Endothelial cell of umbilical vein (primary cell): ENCODE data around the gene ELMO2.

Experiments
- CTCF ChIP-seq, 2 donors: IDR thresholded peaks; 1 replicate in 1 of 2; 2 replicates in 1 of 2; pipeline ENCODE4 v1.5.1; 2011; ENCODE audit warnings: low read length in 2 of 2, mild to moderate bottlenecking in 2 of 2, moderate library complexity in 2 of 2, control low read depth in 1 of 2, inconsistent platforms in 1 of 2, low read depth in 1 of 2; ENCODE audit not compliant: insufficient read depth in 1 of 2; ENCODE audit errors: extremely low read depth in 1 of 2
- JUN ChIP-seq: IDR thresholded peaks from 2 replicates; pipeline ENCODE4 v1.6.1; 2011; ENCODE audit warnings: borderline replicate concordance, low read depth; ENCODE audit not compliant: insufficient read length, insufficient read depth
- POLR2A ChIP-seq: IDR thresholded peaks from 2 replicates; pipeline ENCODE4 v1.6.1; 2012; ENCODE audit warnings: low read depth, mild to moderate bottlenecking, control low read depth, low read length
- POLR2AphosphoS5 ChIP-seq: IDR thresholded peaks from 2 replicates; pipeline ENCODE4 v1.6.1; 2012; ENCODE audit warnings: low read depth, mild to moderate bottlenecking, control low read depth, low read length, moderate library complexity; ENCODE audit not compliant: insufficient read depth

- TF ChIP-seq POLR2A (no peak), POLR2AphosphoS5 (no peak), CTCF (IDR thresholded peaks at IDR 0.05; ENCODE audit: extremely low read depth in 1 of 2, insufficient read depth in 1 of 2, low read depth in 1 of 2, low read length in 2 of 2) (no peak), JUN (no peak)
These were observed 63.7 kb downstream of the ELMO2 start for GRCh38 chr20:46342451-46343347.
